Measurements from ENCODE around the gene ST8SIA5.

DNA sequence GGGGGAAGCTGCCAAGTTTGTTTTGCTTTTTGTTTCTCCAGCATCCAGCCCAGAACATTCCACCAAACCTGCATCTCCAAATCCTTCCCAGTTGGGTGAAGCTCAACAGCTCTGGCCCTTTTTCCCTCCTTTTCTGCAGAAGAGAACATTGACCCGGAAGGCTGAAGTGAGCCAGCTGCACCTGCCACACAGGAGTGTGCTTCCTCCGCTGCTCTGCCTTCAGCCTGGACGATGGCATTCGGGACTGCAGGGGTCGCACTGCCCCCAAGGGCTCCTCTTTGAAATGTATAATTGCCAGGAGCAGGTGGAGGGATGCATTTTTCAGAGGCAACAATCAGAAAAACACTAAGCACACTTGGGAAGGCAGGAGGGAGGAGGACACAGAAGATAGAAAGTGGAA is 41.8 kb downstream of the ST8SIA5 start:
- TF ChIP-seq, protein P1, sequence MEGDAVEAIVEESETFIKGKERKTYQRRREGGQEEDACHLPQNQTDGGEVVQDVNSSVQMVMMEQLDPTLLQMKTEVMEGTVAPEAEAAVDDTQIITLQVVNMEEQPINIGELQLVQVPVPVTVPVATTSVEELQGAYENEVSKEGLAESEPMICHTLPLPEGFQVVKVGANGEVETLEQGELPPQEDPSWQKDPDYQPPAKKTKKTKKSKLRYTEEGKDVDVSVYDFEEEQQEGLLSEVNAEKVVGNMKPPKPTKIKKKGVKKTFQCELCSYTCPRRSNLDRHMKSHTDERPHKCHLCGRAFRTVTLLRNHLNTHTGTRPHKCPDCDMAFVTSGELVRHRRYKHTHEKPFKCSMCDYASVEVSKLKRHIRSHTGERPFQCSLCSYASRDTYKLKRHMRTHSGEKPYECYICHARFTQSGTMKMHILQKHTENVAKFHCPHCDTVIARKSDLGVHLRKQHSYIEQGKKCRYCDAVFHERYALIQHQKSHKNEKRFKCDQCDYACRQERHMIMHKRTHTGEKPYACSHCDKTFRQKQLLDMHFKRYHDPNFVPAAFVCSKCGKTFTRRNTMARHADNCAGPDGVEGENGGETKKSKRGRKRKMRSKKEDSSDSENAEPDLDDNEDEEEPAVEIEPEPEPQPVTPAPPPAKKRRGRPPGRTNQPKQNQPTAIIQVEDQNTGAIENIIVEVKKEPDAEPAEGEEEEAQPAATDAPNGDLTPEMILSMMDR (IDR thresholded peaks at IDR 0.05; ENCODE audit: borderline replicate concordance, extremely low read depth, low read length, poor library complexity, severe bottlenecking): peak; percentile 15
- TF ChIP-seq EZH2 (IDR thresholded peaks at IDR 0.05; ENCODE audit: borderline replicate concordance, low read depth, low read length, severe bottlenecking): no peak
